ENCODE data around the gene ADAM19.
"Not testable (repeated sequence)": the region's sequence is repeated elsewhere in the genome, so short reads cannot be mapped to it uniquely, and the experiment has no call there.

Gene ADAM19

DNA sequence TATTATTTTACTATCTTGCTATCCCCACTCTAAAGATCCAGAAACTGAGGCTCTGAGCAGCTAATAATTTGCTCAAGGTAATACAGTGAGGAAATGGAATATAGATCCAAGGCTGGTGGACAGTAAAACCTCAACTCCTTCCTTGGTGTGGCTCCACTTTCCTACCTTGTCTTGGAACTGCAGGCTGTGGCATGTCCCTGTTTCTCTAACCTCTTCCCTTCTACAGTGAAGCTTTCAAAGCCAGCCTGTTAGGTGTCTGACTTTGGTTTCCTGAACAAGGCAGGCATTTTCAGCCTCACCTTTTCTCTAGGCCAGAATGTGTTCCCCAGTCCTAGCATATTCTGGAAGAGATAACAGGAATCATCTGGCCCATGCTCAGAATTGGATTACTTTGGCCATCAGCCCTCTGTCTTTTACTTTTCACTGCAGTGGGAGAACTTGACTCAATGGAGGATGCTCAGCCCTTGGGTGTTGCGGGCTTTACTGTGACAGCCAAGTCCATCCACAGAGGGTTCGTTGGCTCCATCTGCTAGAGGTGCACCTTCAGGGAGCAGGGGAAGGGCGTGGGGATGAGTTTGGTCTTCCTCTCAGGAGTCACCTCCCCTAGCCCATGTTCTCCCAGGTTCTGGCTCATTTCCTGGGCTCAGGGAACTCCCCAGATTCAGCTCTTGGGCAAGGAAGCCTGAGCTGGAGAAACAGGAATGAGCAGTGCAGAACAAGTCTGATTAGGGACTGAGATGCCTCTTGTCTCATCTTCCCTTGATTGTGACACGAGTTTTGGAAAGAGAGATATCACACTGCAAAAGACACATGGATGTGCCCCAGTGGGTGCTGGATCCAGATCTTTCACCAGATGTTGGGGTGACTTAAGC, 114.4 kb downstream of the ADAM19 start:
- no peak for DNase-seq (ENCODE audit: low spot score)

DNA sequence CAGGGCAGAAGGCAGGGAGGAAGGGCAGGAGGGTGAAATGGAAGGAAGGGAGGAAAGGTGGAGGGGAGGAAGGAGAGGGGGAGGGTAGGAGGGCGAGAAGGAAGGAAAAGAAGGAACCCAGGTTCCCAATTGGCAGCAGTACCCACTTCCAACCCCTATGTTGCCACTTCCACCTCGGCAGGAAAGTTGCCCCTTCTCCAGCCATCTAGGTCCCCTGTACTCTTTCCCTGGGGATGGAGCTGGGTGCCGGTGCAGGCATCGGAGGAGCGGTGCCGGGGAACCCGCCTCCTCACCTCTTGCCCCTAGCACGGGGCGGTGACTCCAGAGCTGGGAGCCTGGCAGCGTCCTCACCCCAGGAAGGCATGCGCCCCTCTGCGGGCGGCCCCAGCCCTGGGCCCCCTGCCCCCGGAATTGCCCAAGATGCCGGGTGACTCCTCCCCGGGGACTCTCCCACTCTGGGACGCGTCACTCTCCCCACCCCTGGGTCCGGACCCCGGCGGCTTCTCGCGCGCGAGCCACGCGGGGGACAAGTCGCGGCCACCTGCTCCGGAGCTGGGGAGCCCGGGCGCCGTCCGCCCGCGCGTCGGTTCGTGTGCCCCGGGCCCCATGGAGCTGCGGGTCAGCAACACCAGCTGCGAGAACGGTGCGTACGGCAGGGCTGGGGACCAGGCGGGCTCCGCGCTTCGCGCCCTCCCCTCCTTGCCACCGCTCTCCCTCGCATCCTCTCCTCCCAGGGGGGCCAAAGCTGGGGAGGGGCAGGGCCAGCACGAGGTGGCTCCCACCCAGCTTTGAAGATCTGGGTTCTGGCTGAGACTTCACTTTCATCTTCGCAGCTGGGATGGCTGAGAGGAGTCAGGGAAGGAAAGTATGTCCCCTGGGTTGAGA, 115.6 kb downstream of the ADAM19 start, which contains the start of gene NIPAL4:
Gene NIPAL4 (plus strand): TSS at position 499 of the 885 bp plus-strand sequence. CDS start 108 bp downstream, at position 607.
- DNase-seq (ENCODE audit: low spot score): peak; percentile 67

DNA sequence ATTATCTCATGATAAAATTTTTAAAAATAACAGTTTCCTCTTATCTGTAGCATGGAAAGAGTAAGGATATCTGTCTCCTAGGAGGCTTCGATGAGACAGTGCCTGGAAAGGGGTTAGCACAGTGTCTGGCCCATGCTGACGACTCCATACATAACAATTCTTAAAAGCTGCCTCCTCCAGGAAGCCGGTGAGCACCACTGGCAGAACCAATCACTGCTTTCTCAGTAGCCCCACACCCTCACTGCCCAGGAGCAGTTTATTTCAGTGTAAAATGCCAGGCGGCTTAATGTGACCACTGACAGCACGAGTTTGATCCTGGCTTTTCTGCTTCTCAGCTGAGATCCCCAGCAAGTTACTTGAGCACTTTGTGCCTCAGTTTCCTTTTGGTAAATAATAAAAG, 116.7 kb downstream of the ADAM19 start:
- DNase-seq (ENCODE audit: low spot score): peak; percentile 11

- DNase-seq (ENCODE audit: low spot score): peak; percentile 6
Observed at GRCh38 chr5:157457391-157457790, 118.2 kb downstream of the ADAM19 start.

DNA sequence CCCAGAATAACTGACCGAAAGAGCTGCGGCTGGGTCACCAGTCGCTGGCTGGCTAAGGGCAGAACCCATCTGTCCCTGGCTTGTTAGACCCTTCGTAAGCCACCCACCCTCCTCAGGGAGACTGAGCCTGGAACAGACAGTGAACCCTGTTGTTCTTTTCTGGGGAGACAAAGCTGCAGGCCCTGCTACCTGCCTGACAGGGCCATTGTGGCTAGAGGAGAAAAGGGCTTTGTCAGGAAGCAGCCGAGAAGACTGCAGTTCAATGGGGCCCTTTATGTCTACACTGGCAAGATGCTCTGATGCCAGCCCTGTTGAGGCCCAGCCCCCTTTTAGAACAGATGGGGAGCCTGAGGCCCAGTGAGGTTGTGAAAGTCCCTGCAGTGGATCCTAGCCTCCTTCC, 119.3 kb downstream of the ADAM19 start:
- DNase-seq (ENCODE audit: low spot score): peak; percentile 26

DNA sequence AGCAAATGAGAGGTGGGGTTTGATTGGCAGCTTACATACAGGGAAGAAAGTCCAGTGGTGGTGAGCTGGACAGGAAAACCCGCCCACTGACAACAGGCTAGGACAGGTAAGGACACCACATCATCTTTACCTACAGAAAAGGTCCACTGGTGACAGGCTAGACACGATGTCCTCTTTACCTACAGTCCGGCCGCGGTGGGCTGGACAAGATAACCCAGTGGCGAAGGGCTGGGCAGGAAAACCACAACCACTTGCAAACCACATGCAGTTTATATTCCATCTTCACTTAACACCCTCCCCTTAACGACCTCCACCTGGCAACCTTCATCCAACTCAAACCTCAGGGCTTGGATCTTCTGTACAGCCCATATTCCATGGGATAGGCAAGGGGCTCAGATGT, 120.5 kb downstream of the ADAM19 start:
- DNase-seq (ENCODE audit: low spot score): peak; percentile 28

DNA sequence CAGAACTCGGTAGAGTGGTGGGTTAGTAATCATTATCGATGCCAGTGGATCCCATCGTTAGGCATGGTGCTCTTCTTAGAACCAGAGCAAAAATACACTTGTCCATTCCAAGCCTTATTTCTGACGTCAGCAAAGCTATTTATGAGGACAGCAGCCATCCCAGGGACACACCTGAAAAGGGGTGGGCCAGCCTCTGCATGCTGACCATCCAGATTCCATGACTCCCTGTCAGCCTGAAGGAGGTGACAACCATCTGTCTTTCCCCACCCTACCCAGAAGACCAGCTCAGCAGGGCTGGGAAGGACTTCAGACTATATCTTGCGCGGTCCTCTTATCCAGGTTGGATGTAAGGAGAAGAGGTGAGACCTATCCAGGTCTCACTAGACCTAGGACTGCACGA, 121.3 kb downstream of the ADAM19 start:
- peak; percentile 30 for DNase-seq (ENCODE audit: low spot score)

DNA sequence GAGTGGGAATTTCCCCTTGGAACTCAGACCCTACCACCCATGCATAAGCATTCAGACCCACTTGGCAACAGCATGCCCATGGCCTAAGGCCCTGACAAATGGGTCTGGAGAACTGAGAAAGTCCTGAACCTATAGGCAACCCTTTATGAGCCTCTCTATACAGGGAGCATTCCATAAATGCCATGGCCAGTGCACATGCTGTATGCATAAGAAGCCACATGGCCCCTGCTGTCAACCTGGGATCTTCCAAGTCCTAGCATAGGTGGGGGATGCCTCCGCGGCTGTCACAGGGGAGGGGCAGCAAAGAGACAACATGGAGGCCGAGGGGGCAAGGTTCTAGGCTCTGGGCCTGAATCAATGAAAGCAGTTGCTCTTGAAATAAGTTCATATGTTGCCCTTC, 123.8 kb downstream of the ADAM19 start:
- DNase-seq (ENCODE audit: low spot score): peak; percentile 46

- DNase-seq (ENCODE audit: low spot score): no peak
Observed at GRCh38 chr5:157450024-157450423, 125.6 kb downstream of the ADAM19 start.

DNA sequence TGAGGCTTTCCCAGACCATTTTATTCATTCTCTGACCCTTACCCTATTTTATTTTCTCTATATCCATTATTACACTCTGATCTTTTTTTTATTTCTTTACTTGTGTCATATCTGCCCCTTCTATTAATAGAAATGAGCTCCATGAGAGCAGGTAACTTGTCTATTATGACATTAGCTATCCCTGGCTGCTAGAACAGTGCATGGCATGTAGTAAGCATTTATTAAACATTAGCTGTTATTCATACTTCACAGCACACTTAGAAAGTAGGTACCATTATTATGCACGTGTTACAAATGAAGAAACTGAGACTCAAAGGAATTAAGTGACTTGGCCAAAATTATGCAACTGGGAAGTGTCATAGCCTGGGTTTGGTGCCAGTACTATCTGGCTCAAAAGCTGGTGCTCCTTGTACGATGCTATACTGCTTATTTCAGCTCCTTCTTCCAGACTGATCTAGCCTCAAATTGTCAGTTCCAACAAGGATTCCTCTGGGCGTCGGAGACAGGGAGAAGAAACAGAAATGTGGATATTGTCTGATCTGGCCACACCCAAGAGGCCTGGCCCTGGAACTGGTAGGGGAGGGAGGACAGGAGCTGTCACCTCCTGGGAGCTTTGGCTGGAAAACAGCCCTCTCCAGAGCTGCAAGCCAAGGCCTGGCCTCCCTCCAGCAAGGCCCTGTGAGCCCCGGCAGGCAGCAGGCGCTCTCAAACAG, 126.4 kb downstream of the ADAM19 start:
- no peak for DNase-seq (ENCODE audit: low spot score)

- no peak for DNase-seq (ENCODE audit: low spot score)
Observed at GRCh38 chr5:157447201-157447637, 128.4 kb downstream of the ADAM19 start.

- no peak for DNase-seq (ENCODE audit: low spot score)
Observed at GRCh38 chr5:157446412-157446935, 129.1 kb downstream of the ADAM19 start.

DNA sequence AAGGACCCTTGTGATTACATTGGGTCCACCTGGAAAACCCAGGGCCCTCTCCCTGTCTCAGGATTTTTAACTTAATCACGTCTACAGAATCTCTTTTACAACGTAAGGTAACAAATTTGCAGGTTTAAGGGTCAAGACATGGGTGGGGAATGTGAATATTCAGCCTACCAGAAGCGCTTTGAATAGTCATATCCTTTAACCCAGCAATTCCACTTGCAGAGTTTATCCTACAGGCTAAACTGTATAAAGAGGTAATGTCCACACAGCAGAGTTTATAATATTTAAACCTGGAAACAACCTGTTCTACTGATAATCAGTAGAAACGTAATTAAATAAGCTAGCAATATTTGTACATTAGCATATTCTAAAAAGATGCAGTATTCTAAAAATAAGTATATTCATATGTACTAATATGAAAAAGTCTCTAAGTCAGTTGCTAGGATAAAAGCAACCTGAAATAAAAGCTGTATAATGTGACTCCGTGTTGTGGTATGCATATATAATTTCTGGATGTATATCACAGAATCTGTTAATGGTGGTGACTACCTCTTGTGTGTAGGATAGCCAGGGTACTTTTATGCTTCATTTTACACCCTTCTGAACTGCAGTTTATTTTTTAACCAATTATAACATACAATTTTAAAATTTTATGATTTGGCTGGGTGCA, 129.7 kb downstream of the ADAM19 start:
- DNase-seq (ENCODE audit: low spot score): no peak

GRCh38 chr5:157444224-157444623, 131.4 kb downstream of the ADAM19 start:
- no peak for DNase-seq (ENCODE audit: low spot score)

- DNase-seq (ENCODE audit: low spot score): peak; percentile 79
Observed at GRCh38 chr5:157443041-157443549, 132.5 kb downstream of the ADAM19 start.

GRCh38 chr5:157434096-157434495, 141.5 kb downstream of the ADAM19 start:
- DNase-seq (ENCODE audit: low spot score): no peak

- no peak for DNase-seq (ENCODE audit: low spot score)
Observed at GRCh38 chr5:157431544-157432200, 143.9 kb downstream of the ADAM19 start.

GRCh38 chr5:157429920-157430319, 145.7 kb downstream of the ADAM19 start:
- DNase-seq (ENCODE audit: low spot score): not testable (repeated sequence)

Measured in left forelimb (tissue), 1 donor.